OCI-LY7 (cell line): Measurements from ENCODE around the gene WDFY4. TPM values are rescaled to one million over a fixed set of nuclear protein-coding genes. Genes with fewer than 3 reads are reported as not detected.

Experiments
- BruUV-seq: library from RNA; stranded (reverse); fragments of 400-500 nt; replicated peaks from 2 replicates; lab custom pipeline; 2021; lab: Mats Ljungman, UMichigan
- CTCF ChIA-PET: fragments of 300-600 bp; sonication (Branson Sonifier 250); formaldehyde crosslinking; loops from one replicate; lab custom pipeline; 2022; ENCODE audit warnings: antibody characterized with exemption; ENCODE audit not compliant: unreplicated experiment; lab: Charles Lee
- POLR2A ChIA-PET: fragments of 300-600 bp; sonication (Branson Sonifier 250); formaldehyde crosslinking; loops from one replicate; lab custom pipeline; 2022; ENCODE audit warnings: antibody characterized with exemption; lab: Charles Lee
- DNase-seq: peaks from one replicate; pipeline ENCODE4 v3.0.0-alpha.2; 2015; ENCODE audit warnings: low spot score
- H2AFZ ChIP-seq: fragments of 200-600 bp; sonication (generic), shearing (Covaris generic); 2 replicates; pipeline ENCODE4 v1.6.1; 2014; ENCODE audit warnings: mild to moderate bottlenecking, antibody characterized with exemption, low read length, moderate library complexity
- H3K27ac ChIP-seq: fragments of 200-600 bp; sonication (generic); 2 replicates; pipeline ENCODE4 v1.5.1; 2014; ENCODE audit warnings: mixed run types, low read depth, mild to moderate bottlenecking, moderate library complexity, low read length, inconsistent platforms; ENCODE audit not compliant: poor library complexity, severe bottlenecking
- H3K36me3 ChIP-seq: fragments of 200-600 bp; sonication (generic); 2 replicates; pipeline ENCODE4 v1.6.1; 2014; ENCODE audit warnings: mild to moderate bottlenecking, antibody characterized with exemption, low read length, moderate library complexity, mixed read lengths; ENCODE audit not compliant: insufficient read depth
- H3K4me1 ChIP-seq: fragments of 200-600 bp; sonication (generic); 2 replicates; pipeline ENCODE4 v1.5.1; 2014; ENCODE audit warnings: mild to moderate bottlenecking, low read length; ENCODE audit not compliant: insufficient read depth, poor library complexity, severe bottlenecking
- H3K4me2 ChIP-seq: fragments of 200-600 bp; sonication (generic); 2 replicates; pipeline ENCODE4 v1.6.1; 2014; ENCODE audit warnings: mild to moderate bottlenecking, low read length
- H3K4me3 ChIP-seq: fragments of 200-600 bp; sonication (generic); 2 replicates; pipeline ENCODE4 v1.5.1; 2014; ENCODE audit warnings: mild to moderate bottlenecking, low read depth, low read length; ENCODE audit not compliant: poor library complexity, severe bottlenecking
- H3K79me2 ChIP-seq: fragments of 200-600 bp; sonication (generic); 2 replicates; pipeline ENCODE4 v1.6.1; 2016; ENCODE audit warnings: low read depth, mild to moderate bottlenecking, low read length, moderate library complexity, mixed read lengths; ENCODE audit not compliant: insufficient read depth
- H3K9me2 ChIP-seq: fragments of 200-600 bp; sonication (generic); 2 replicates; pipeline ENCODE4 v1.6.1; 2016; ENCODE audit warnings: mild to moderate bottlenecking, low read length, mixed read lengths; ENCODE audit not compliant: insufficient read depth
- H3K9me3 ChIP-seq: fragments of 200-600 bp; sonication (generic); 2 replicates; pipeline ENCODE4 v1.6.1; 2014; ENCODE audit warnings: mild to moderate bottlenecking, mixed run types, low read length, mixed read lengths
- H4K20me1 ChIP-seq: fragments of 200-600 bp; sonication (generic); 2 replicates; pipeline ENCODE4 v1.6.1; 2014; ENCODE audit warnings: mild to moderate bottlenecking, antibody characterized with exemption, low read length, moderate library complexity, mixed read lengths; ENCODE audit not compliant: insufficient read depth
- EZH2phosphoT487 ChIP-seq: fragments of 200-600 bp; sonication (generic); IDR thresholded peaks from 2 replicates; pipeline ENCODE4 v1.6.1; 2018; ENCODE audit warnings: low read depth, borderline replicate concordance, mild to moderate bottlenecking, mixed run types, antibody characterized with exemption, low read length, moderate library complexity, mixed read lengths
- intact Hi-C: fragments of 100-400 bp; cut with micrococcal nuclease; formaldehyde crosslinking; loops from one replicate; pipeline ENCODE4 v1.10.0; 2022; ENCODE audit not compliant: unreplicated experiment
- total RNA-seq, 2 experiments: library from RNA; depleted of rRNA in 1 of 2; stranded (reverse); fragments of >200 nt in 1 of 2; shearing (Covaris generic) in 1 of 2; gene quantifications; 2 replicates each; pipeline ENCODE4 v1.2.3, GENCODE V29; 2014 to 2022
- TF ChIP-seq, protein P1 (sequence below): fragments of 200-600 bp; sonication (generic); conservative IDR thresholded peaks from 2 replicates; pipeline ENCODE4 v1.5.1; 2014; ENCODE audit warnings: mild to moderate bottlenecking, antibody characterized with exemption, low read length, moderate library complexity, mixed read lengths

The WDFY4 gene
- total RNA-seq, 2 experiments from 2014 or later = 51.5 to 85.6 TPM

DNA sequence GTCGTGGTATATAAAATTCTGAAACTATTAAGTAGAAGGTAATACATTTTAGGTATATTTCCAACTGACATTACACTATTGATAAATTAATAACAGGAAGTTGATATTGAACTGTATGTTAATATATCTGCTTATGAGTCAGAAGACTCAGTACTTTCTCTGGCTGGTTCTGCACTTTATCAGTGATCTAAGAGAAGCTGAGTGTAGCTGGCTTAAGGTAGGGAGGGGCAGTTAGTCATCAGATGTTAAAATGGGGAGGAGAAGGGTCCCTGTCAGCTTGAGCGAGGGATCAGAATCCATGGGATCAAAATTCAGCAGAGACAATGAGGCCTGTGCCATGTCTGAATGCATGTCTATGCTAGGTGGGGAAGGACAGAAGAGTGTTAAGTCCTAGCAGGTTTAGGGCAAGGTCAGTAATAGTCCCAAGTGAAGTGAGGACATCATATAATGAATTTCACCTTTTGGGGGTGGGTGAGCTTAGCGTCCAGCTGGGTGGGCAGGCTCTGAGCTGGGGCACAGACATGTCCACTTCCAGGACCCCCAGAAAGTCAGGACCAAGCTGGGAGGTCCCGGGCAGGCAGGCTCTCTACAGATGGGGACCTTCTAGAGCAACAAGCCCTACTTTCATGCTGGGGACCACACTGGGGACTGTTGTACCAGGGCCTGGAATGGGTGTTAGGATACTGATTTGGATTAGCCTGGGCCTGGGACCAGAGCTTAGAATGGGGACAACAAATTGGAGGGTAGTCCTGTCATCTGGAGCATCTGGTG lies 82.9 kb downstream of the WDFY4 start:
- POLR2A ChIA-PET = interaction anchor here (0.6 kb wide), 1 partner anchor 10 kb away, joined by 3 read pairs; no protein-coding TSS in a partner anchor
- CTCF ChIA-PET = no interaction called here
- no peak for TF ChIP-seq EZH2phosphoT487
- TF ChIP-seq, protein P1, sequence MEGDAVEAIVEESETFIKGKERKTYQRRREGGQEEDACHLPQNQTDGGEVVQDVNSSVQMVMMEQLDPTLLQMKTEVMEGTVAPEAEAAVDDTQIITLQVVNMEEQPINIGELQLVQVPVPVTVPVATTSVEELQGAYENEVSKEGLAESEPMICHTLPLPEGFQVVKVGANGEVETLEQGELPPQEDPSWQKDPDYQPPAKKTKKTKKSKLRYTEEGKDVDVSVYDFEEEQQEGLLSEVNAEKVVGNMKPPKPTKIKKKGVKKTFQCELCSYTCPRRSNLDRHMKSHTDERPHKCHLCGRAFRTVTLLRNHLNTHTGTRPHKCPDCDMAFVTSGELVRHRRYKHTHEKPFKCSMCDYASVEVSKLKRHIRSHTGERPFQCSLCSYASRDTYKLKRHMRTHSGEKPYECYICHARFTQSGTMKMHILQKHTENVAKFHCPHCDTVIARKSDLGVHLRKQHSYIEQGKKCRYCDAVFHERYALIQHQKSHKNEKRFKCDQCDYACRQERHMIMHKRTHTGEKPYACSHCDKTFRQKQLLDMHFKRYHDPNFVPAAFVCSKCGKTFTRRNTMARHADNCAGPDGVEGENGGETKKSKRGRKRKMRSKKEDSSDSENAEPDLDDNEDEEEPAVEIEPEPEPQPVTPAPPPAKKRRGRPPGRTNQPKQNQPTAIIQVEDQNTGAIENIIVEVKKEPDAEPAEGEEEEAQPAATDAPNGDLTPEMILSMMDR = no peak
- Histone ChIP-seq H3K4me1 (no peaks in the 10 kb centered on the region), H3K4me2 (no peak overlapping the region), H3K9me2 (no peaks in the 10 kb centered on the region), H3K79me2 (no peaks in the 10 kb centered on the region), H3K4me3 (no peak overlapping the region), H3K27ac (no peak overlapping the region), H3K36me3 (peaks cover 96% of the 10 kb centered on the region), H3K9me3 (no peaks in the 10 kb centered on the region), H2AFZ (no peak overlapping the region), H4K20me1 (no peaks in the 10 kb centered on the region)
- intact Hi-C loops = no loop called here
- DNase-seq = no peak
- BruUV-seq = no TSS peak

DNA sequence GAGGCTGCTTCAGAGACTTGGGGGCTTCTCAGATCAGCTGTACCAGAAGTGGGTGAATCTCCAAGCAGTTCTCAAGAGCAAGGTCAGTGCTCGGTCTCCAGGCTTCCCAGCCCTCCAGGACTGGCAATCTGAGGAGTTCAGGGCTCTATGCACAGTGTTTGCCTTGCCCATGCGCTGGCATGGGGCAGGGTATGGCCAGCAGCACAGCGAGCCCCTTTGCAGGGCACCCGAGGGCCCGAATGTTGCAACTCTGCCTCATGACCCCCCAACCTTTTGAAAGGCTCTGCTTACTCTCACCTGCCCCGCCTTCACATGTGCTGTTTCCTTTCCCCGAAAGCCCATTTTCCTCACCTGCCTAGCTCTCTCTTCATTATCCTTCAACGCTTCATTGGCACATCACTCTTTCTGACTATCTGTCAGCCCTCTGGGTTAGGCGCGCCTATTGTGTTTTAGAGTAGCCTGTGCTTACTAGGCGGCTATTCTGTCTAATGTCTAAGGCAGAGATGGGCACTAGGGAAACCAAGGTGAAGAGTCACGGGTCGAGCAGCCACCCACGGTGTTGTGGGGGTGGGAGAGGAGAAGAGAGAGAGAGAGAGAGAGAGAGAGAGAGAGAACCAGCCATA lies 83.6 kb downstream of the WDFY4 start:
- no peaks in the 10 kb centered on the region for H3K9me2 ChIP-seq
- CTCF ChIA-PET = no interaction called here
- BruUV-seq = no TSS peak

More for the DNA sequence above, 83.6 kb downstream of the WDFY4 start:
- Histone ChIP-seq H3K4me2 (no peak overlapping the region), H3K4me1 (no peaks in the 10 kb centered on the region), H3K79me2 (no peaks in the 10 kb centered on the region), H3K36me3 (peaks cover 92% of the 10 kb centered on the region), H2AFZ (no peak overlapping the region), H4K20me1 (no peaks in the 10 kb centered on the region), H3K27ac (no peak overlapping the region), H3K4me3 (no peak overlapping the region), H3K9me3 (no peaks in the 10 kb centered on the region)
- POLR2A ChIA-PET = interaction anchor here (0.6 to 1.5 kb wide), 3 partner anchors 11 to 112 kb away, joined by 3 to 4 read pairs (median 3); no protein-coding TSS in a partner anchor
- TF ChIP-seq EZH2phosphoT487 = no peak
- TF ChIP-seq, protein P1 = no peak
- DNase-seq = no peak
- intact Hi-C loops = no loop called here
